Adrenal gland (tissue), 12 donors: ENCODE data around the gene ARHGAP4. TPM values are rescaled to one million over a fixed set of nuclear protein-coding genes. Genes with fewer than 3 reads are reported as not detected.

Source experiments
- DNase-seq, 7 donors: peaks; one replicate each; pipeline ENCODE4 v3.0.0-alpha.2; 2019 to 2020
- H3K27ac ChIP-seq, 5 donors: fragments of 200-600 bp; sonication (generic) in 4 of 5; 1 replicate in 3 of 5; 2 replicates in 2 of 5; pipeline versions ENCODE4 v1.5.1 to v1.8.0; 2016 to 2020; ENCODE audit warnings: mild to moderate bottlenecking in 1 of 5
- H3K27me3 ChIP-seq: fragments of 200-600 bp; 2 replicates; pipeline ENCODE4 v1.8.0; 2021
- H3K36me3 ChIP-seq, 2 donors: fragments of 200-600 bp; replicated peaks in 1 of 2; 1 replicate in 1 of 2; 2 replicates in 1 of 2; pipeline versions ENCODE4 v1.5.1 to v1.8.0; 2018 to 2022
- H3K4me1 ChIP-seq, 2 donors: fragments of 200-600 bp; replicated peaks in 1 of 2; 1 replicate in 1 of 2; 2 replicates in 1 of 2; pipeline versions ENCODE4 v1.5.1 to v1.8.0; 2018 to 2021
- H3K4me3 ChIP-seq, 4 donors: fragments of 200-600 bp; sonication (generic) in 3 of 4; one replicate each; pipeline ENCODE4 v1.5.1; 2016 to 2018
- H3K9me3 ChIP-seq, 3 donors: fragments of 200-600 bp; sonication (generic) in 1 of 3; replicated peaks in 1 of 3; 1 replicate in 2 of 3; 2 replicates in 1 of 3; pipeline versions ENCODE4 v1.5.1 to v1.8.0; 2016 to 2021
- POLR2A ChIP-seq, 2 donors: fragments of 450-650 bp; IDR thresholded peaks; one replicate each; pipeline ENCODE4 v1.6.1; 2017; ENCODE audit warnings: antibody characterized with exemption in 2 of 2, mild to moderate bottlenecking in 2 of 2, moderate library complexity in 1 of 2
- WGBS, 4 donors: extraction: QIAGEN DNeasy Blood & Tissue Kit in 2 of 4; methylation state at CpG; one replicate each; pipeline versions ENCODE4 v1.1.5 to v1.1.7; 2013 to 2017; 5-methylcytosine and 5-hydroxymethylcytosine counted together
- intact Hi-C, 2 donors: fragments of 100-400 bp; cut with DNase I; formaldehyde crosslinking; loops; one replicate each; pipeline versions ENCODE4 v1.14.1 to v1.15.0; 2022 to 2023
- polyA plus RNA-seq, 3 donors: library from polyadenylated mRNA; stranded (reverse); fragments of 200-250 nt in 2 of 3; fragments of 350-450 nt in 1 of 3; fragmentation: Illumina TruSeq in 1 of 3; extraction: RNeasy Lipid Tissue Mini Kit (QIAGEN cat#74804) in 1 of 3; gene quantifications; one replicate each; pipeline ENCODE4 v1.2.3, GENCODE V29; 2013 to 2014
- total RNA-seq, 9 donors: library from RNA; depleted of rRNA in 4 of 9; stranded (reverse); fragments of >200 nt in 4 of 9; fragments of 120-200 nt in 1 of 9; fragmentation: NEBNext Ultra II Directional in 1 of 9; extraction: Animal tissue kit (Norgen Biotek cat#: 25700) in 1 of 9; gene quantifications; one replicate each; pipeline versions ENCODE4 v1.1.0 to v1.2.4, GENCODE V29; 2013 to 2023
- TF ChIP-seq, protein P1 (sequence below), 6 experiments: fragments of 450-650 bp in 4 of 6; fragments of 200-600 bp in 2 of 6; sonication (generic) in 1 of 6; IDR thresholded peaks; 1 replicate in 5 of 6; 2 replicates in 1 of 6; pipeline versions ENCODE4 v1.5.1 to v1.8.0; 2016 to 2021; ENCODE audit warnings: antibody characterized with exemption in 6 of 6, mild to moderate bottlenecking in 2 of 6, moderate library complexity in 1 of 6
- donor health status: healthy with polysubstance abuse.
- donor health status: Bipolar disorder and iron deficiency.
- donor health status: DM: yes; HTN: yes; CAD: no.
- donor health status: DM: no; HTN: no; CAD: no.
- donor health status: DM: no; HTN: no; CAD: no.
- donor health status: DM: yes; HTN: yes; CAD: no.

ARHGAP4 gene
- total and polyA plus RNA-seq, 12 donors = 1.5 to 316 (median 46.0) TPM

GRCh38 chrX:153953892-153954557, 28.0 kb upstream of the ARHGAP4 start:
- Histone ChIP-seq H3K27me3 (no peaks in the 10 kb centered on the region), H3K27ac (no peak overlapping the region), H3K4me3 (no peak overlapping the region), H3K9me3 (no peaks in the 10 kb centered on the region), H3K4me1 (peaks cover 0 to 4% of the 10 kb centered on the region in 2 donors), H3K36me3 (peaks cover 0 to 97% of the 10 kb centered on the region in 2 donors)
- intact Hi-C loops = no loop called here
- no peak for TF ChIP-seq POLR2A (IDR thresholded peaks at IDR 0.05)
- TF ChIP-seq, protein P1, sequence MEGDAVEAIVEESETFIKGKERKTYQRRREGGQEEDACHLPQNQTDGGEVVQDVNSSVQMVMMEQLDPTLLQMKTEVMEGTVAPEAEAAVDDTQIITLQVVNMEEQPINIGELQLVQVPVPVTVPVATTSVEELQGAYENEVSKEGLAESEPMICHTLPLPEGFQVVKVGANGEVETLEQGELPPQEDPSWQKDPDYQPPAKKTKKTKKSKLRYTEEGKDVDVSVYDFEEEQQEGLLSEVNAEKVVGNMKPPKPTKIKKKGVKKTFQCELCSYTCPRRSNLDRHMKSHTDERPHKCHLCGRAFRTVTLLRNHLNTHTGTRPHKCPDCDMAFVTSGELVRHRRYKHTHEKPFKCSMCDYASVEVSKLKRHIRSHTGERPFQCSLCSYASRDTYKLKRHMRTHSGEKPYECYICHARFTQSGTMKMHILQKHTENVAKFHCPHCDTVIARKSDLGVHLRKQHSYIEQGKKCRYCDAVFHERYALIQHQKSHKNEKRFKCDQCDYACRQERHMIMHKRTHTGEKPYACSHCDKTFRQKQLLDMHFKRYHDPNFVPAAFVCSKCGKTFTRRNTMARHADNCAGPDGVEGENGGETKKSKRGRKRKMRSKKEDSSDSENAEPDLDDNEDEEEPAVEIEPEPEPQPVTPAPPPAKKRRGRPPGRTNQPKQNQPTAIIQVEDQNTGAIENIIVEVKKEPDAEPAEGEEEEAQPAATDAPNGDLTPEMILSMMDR (IDR thresholded peaks at IDR 0.05) = no peak
- no peak for DNase-seq
- WGBS, 4 donors = 77 to 83% (median 80%) methylated on average over 9 to 33 of the region's 33 CpGs; no CpG with 5 or more reads in 1 of the 4 donors

GRCh38 chrX:153953342-153953830, 27.3 kb upstream of the ARHGAP4 start:
- Histone ChIP-seq H3K4me3 (no peak overlapping the region), H3K27ac (peak overlapping the region in 1 of 5 donors; percentile 8), H3K9me3 (no peaks in the 10 kb centered on the region), H3K4me1 (peaks cover 0 to 9% of the 10 kb centered on the region in 2 donors), H3K27me3 (no peaks in the 10 kb centered on the region), H3K36me3 (peaks cover 0 to 97% of the 10 kb centered on the region in 2 donors)
- intact Hi-C loops = no loop called here
- 20 to 30% (median 25%) methylated on average over 10 to 33 of the region's 33 CpGs for WGBS, 4 donors
- TF ChIP-seq, protein P1 (IDR thresholded peaks at IDR 0.05) = peak; percentile 79 to 100 (median 98)
- peak in 1 of 2 donors; percentile 27 for TF ChIP-seq POLR2A (IDR thresholded peaks at IDR 0.05)
- peak; percentile 61 to 85 (median 76) for DNase-seq

- peaks cover 0 to 16% of the 10 kb centered on the region in 2 donors for H3K4me1 ChIP-seq
- no peak overlapping the region for H3K4me3 ChIP-seq
- H3K27me3 ChIP-seq = no peaks in the 10 kb centered on the region
- H3K36me3 ChIP-seq = peaks cover 0 to 89% of the 10 kb centered on the region in 2 donors
- peak overlapping the region in 1 of 5 donors; percentile 8 for H3K27ac ChIP-seq
- 87 to 93% (median 90%) methylated on average over 9 to 32 of the region's 32 CpGs for WGBS, 4 donors
- no peaks in the 10 kb centered on the region for H3K9me3 ChIP-seq
- intact Hi-C loops = no loop called here
- no peak for TF ChIP-seq POLR2A (IDR thresholded peaks at IDR 0.05)
- TF ChIP-seq, protein P1 (IDR thresholded peaks at IDR 0.05) = no peak
- DNase-seq = no peak
These were observed 26.4 kb upstream of the ARHGAP4 start for GRCh38 chrX:153952373-153953026.

DNA sequence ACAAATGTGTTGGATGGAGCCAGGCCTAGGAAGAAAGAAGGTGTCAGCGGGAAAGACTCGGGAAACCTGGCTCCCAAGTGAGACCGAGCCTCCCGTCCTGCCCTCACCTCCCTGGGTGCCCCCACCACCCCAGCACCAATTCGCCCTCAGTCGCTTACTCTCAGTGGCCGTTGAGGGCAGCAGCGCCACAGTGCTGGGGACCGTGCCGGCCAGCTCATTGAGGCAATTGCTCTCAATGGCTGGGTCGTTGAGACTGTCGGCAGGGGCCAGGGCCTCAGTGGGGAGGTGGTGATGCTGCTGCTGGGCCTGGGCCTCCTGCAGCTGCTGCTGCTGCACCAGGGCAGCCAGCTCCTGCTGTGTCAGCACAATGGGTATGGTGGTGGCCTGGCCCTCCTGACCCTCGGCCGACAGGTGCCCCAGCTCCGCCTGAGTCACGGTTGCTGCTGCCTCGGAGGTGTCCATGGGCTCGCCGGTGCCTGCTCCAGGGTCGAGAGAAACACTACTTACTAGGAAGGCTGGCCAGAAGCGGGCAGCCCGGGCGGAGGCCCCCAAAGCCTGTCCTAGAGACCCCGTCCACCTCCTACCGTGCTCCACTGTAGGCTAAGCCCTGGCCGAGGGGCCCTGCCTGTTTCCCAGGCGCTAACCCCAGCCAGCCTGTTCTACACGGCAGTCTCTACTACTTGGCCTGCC, 25.8 kb upstream of the ARHGAP4 start:
- DNase-seq = no peak
- no peak overlapping the region for H3K4me3 ChIP-seq
- WGBS, 4 donors = 88 to 97% (median 92%) methylated on average over 7 to 28 of the region's 28 CpGs
- H3K27ac ChIP-seq = no peak overlapping the region
- intact Hi-C loops = no loop called here
- H3K36me3 ChIP-seq = peaks cover 0 to 82% of the 10 kb centered on the region in 2 donors
- TF ChIP-seq, protein P1 (IDR thresholded peaks at IDR 0.05) = no peak
- TF ChIP-seq POLR2A (IDR thresholded peaks at IDR 0.05) = no peak
- no peaks in the 10 kb centered on the region for H3K27me3 ChIP-seq
- no peaks in the 10 kb centered on the region for H3K9me3 ChIP-seq
- H3K4me1 ChIP-seq = peaks cover 0 to 17% of the 10 kb centered on the region in 2 donors
